Vagina (tissue), 2 donors: Measurements from ENCODE around the gene NOP9.

Experiments
- CTCF ChIP-seq, 3 experiments: fragments of 450-650 bp in 2 of 3; fragments of 200-600 bp in 1 of 3; sonication (generic) in 1 of 3; IDR thresholded peaks; one replicate each; pipeline ENCODE4 v1.5.1; 2017 to 2019; ENCODE audit warnings: antibody characterized with exemption in 3 of 3, mild to moderate bottlenecking in 2 of 3, moderate library complexity in 2 of 3
- POLR2A ChIP-seq, 2 donors: fragments of 450-650 bp; IDR thresholded peaks; one replicate each; pipeline ENCODE4 v1.6.1; 2017; ENCODE audit warnings: antibody characterized with exemption in 2 of 2, mild to moderate bottlenecking in 2 of 2, moderate library complexity in 2 of 2
- POLR2AphosphoS5 ChIP-seq, 2 donors: sonication (generic); formaldehyde crosslinking; IDR thresholded peaks; one replicate each; pipeline ENCODE4 v1.9.0; 2017; ENCODE audit warnings: antibody characterized with exemption in 2 of 2, mild to moderate bottlenecking in 2 of 2, low read depth in 1 of 2; ENCODE audit not compliant: insufficient read depth in 1 of 2

GRCh38 chr14:24297190-24297964, 2.3 kb upstream of the NOP9 start:
- no peak for TF ChIP-seq CTCF (IDR thresholded peaks at IDR 0.05)
- no peak for TF ChIP-seq POLR2AphosphoS5 (IDR thresholded peaks at IDR 0.05; ENCODE audit: insufficient read depth in 1 of 2, low read depth in 1 of 2)
- TF ChIP-seq POLR2A (IDR thresholded peaks at IDR 0.05) = no peak
